K562 (cell line): Measurements from ENCODE around the gene CDC123. TPM values are rescaled to one million over a fixed set of nuclear protein-coding genes. Genes with fewer than 3 reads are reported as not detected.

Experiments used
- ATAC-seq: fragments of 200-7000 bp; cut with Tn5 transposase; 3 replicates; pipeline ENCODE4 v1.9.1; 2020; ENCODE audit warnings: moderate library complexity
- BruUV-seq: library from RNA; stranded (reverse); fragments of 400-500 nt; replicated peaks from 2 replicates; lab custom pipeline; 2021; lab: Mats Ljungman, UMichigan
- CTCF ChIA-PET: fragments of 300-600 bp; formaldehyde crosslinking; extraction: SDS; loops from one replicate; lab custom pipeline; 2021; ENCODE audit warnings: low intra/inter-chr PET ratio; lab: Yijun Ruan, JAX
- POLR2A ChIA-PET: fragments of 300-600, 350-650 bp; sonication (Branson Sonifier 250); formaldehyde crosslinking; extraction: SDS; loops from one replicate; lab custom pipeline; 2021; ENCODE audit warnings: antibody characterized with exemption, inconsistent platforms; lab: Yijun Ruan, JAX
- DNase-seq, 4 experiments: peaks; one replicate each; pipeline versions ENCODE4 v3.0.0 to v3.0.0-alpha.2; 2011 to 2018; ENCODE audit warnings: low spot score in 3 of 4, mixed read lengths in 3 of 4; ENCODE audit errors: extremely low read depth in 1 of 4
- FAIRE-seq: peaks from 2 replicates; lab custom pipeline; 2011; peaks lifted over from hg19 to GRCh38; lab: Jason Lieb, UNC
- H2AFZ ChIP-seq: 2 replicates; pipeline ENCODE4 v1.6.0; 2011; ENCODE audit warnings: low read depth, low read length, control low read depth, inconsistent platforms
- H3K27ac ChIP-seq: fragments of 200-600 bp; 3 replicates; pipeline ENCODE4 v1.8.0; 2011; ENCODE audit warnings: low read depth, mild to moderate bottlenecking, control low read depth, inconsistent platforms, low read length, moderate library complexity, mixed read lengths; ENCODE audit errors: extremely low read depth
- H3K27me3 ChIP-seq, 2 experiments: fragments of 300-600 bp in 1 of 2; 2 replicates in 1 of 2; 3 replicates in 1 of 2; pipeline versions ENCODE4 v1.6.0 to v1.8.0; 2011; ENCODE audit warnings: inconsistent platforms in 2 of 2, low read length in 2 of 2, mild to moderate bottlenecking in 1 of 2, mixed read lengths in 1 of 2, moderate library complexity in 1 of 2; ENCODE audit not compliant: control insufficient read depth in 2 of 2, insufficient read depth in 2 of 2
- H3K36me3 ChIP-seq: fragments of 300-600 bp; 3 replicates; pipeline ENCODE4 v1.8.0; 2011; ENCODE audit warnings: mild to moderate bottlenecking, low read length, inconsistent platforms; ENCODE audit not compliant: control insufficient read depth, insufficient read depth
- H3K4me1 ChIP-seq, 2 experiments: fragments of 200-600 bp in 1 of 2; replicated peaks in 1 of 2; 2 replicates in 1 of 2; 3 replicates in 1 of 2; pipeline versions ENCODE4 v1.5.1 to v1.8.0; 2011; ENCODE audit warnings: inconsistent platforms in 2 of 2, low read length in 2 of 2, mild to moderate bottlenecking in 1 of 2, mixed read lengths in 1 of 2, moderate library complexity in 1 of 2; ENCODE audit not compliant: control insufficient read depth in 2 of 2, insufficient read depth in 2 of 2
- H3K4me2 ChIP-seq: 2 replicates; pipeline ENCODE4 v1.6.1; 2011; ENCODE audit warnings: low read length, control low read depth, inconsistent platforms, mixed read lengths; ENCODE audit not compliant: insufficient read depth
- H3K4me3 ChIP-seq: fragments of 200-600 bp; sonication (generic), shearing (Covaris generic); 2 replicates; pipeline ENCODE4 v1.5.1; 2016; ENCODE audit warnings: control low read depth, inconsistent platforms
- H3K79me2 ChIP-seq: fragments of 200-600 bp; 3 replicates; pipeline ENCODE4 v1.8.0; 2011; ENCODE audit warnings: low read length, inconsistent platforms; ENCODE audit not compliant: control insufficient read depth, insufficient read depth
- H3K9ac ChIP-seq, 2 experiments: 2 replicates each; pipeline versions ENCODE4 v1.6.0 to v1.6.1; 2011; ENCODE audit warnings: low read depth in 2 of 2, low read length in 2 of 2, control low read depth in 1 of 2, inconsistent platforms in 1 of 2, mild to moderate bottlenecking in 1 of 2, mixed read lengths in 1 of 2; ENCODE audit not compliant: insufficient read depth in 1 of 2
- H3K9me1 ChIP-seq: one replicate; pipeline ENCODE4 v1.6.0; 2011; ENCODE audit warnings: inconsistent platforms, mild to moderate bottlenecking, low read length, moderate library complexity; ENCODE audit not compliant: control insufficient read depth, insufficient read depth
- H3K9me3 ChIP-seq: replicated peaks from 2 replicates; pipeline ENCODE4 v1.5.1; 2011; ENCODE audit warnings: low read depth, low read length, inconsistent platforms; ENCODE audit not compliant: control insufficient read depth, insufficient read depth
- H4K20me1 ChIP-seq: replicated peaks from 2 replicates; pipeline ENCODE4 v1.6.1; 2011; ENCODE audit warnings: low read length, inconsistent platforms, mixed read lengths; ENCODE audit not compliant: control insufficient read depth, insufficient read depth
- CBFA2T3 ChIP-seq: fragments of 450-650 bp; IDR thresholded peaks from 2 replicates; pipeline ENCODE4 v1.6.1; 2017
- CEBPG ChIP-seq, 3 experiments: fragments of 200-800 bp in 1 of 3; sonication (Bioruptor generic) in 1 of 3; sonication (generic) in 1 of 3; formaldehyde crosslinking in 1 of 3; IDR thresholded peaks in 2 of 3; conservative IDR thresholded peaks in 1 of 3; 2 replicates each; pipeline versions ENCODE4 v1.6.1 to v1.8.0; 2016 to 2022; ENCODE audit warnings: missing compliant biosample characterization in 2 of 3, missing genetic modification characterization in 2 of 3, mild to moderate bottlenecking in 1 of 3, missing genetic modification reagents in 1 of 3
- EGR1 ChIP-seq: fragments of 450-650 bp; conservative IDR thresholded peaks from 2 replicates; pipeline ENCODE4 v1.6.1; 2017; ENCODE audit warnings: mild to moderate bottlenecking
- KDM1A ChIP-seq, 2 experiments: fragments of 450-650 bp; IDR thresholded peaks; 2 replicates each; pipeline ENCODE4 v1.6.1; 2016; ENCODE audit warnings: mild to moderate bottlenecking in 2 of 2
- NELFE ChIP-seq: IDR thresholded peaks from 2 replicates; pipeline ENCODE4 v1.6.1; 2011; ENCODE audit warnings: mild to moderate bottlenecking; ENCODE audit not compliant: insufficient read depth, insufficient read length
- NR3C1 ChIP-seq: sonication (generic); formaldehyde crosslinking; IDR thresholded peaks from 2 replicates; pipeline ENCODE4 v1.8.1; 2022; ENCODE audit warnings: missing genetic modification reagents
- PHB2 ChIP-seq: fragments of 450-650 bp; IDR thresholded peaks from 2 replicates; pipeline ENCODE4 v1.6.1; 2017; ENCODE audit warnings: low read depth
- RBM25 ChIP-seq: fragments of 200-400 bp; formaldehyde crosslinking; IDR thresholded peaks from 2 replicates; pipeline ENCODE4 v1.6.1; 2018; ENCODE audit warnings: low read length, low read depth, moderate library complexity; ENCODE audit not compliant: severe bottlenecking
- SAP30 ChIP-seq: fragments of 200-600 bp; sonication (generic); IDR thresholded peaks from 2 replicates; pipeline ENCODE4 v1.6.1; 2012; ENCODE audit warnings: borderline replicate concordance, low read depth, mild to moderate bottlenecking, moderate library complexity, low read length, control low read depth, inconsistent platforms; ENCODE audit not compliant: insufficient read depth, poor library complexity, severe bottlenecking
- THRB ChIP-seq: fragments of 450-650 bp; formaldehyde crosslinking; conservative IDR thresholded peaks from 2 replicates; pipeline ENCODE4 v1.4.0; 2022; ENCODE audit warnings: mild to moderate bottlenecking, missing genetic modification characterization
- ZNF274 ChIP-seq: IDR thresholded peaks from 2 replicates; pipeline ENCODE4 v1.6.1; 2011; ENCODE audit warnings: low read depth, mild to moderate bottlenecking, low read length, moderate library complexity, borderline replicate concordance
- ZNF436 ChIP-seq: fragments of 250-450, 450-650 bp; sonication (Bioruptor Pico); formaldehyde crosslinking; IDR thresholded peaks from 2 replicates; pipeline ENCODE4 v1.7.0; 2020; ENCODE audit warnings: mild to moderate bottlenecking
- WGBS: fragments of 100-300 bp; shearing (Covaris generic); methylation state at CpG from one replicate; pipeline ENCODE4 v1.1.6; 2016; ENCODE audit warnings: low coverage, mixed read lengths; ENCODE audit not compliant: insufficient coverage; ENCODE audit errors: missing lambda C conversion rate; 5-methylcytosine and 5-hydroxymethylcytosine counted together
- in situ Hi-C: fragments of 300-500 bp; cut with MboI; formaldehyde crosslinking; loops from 4 replicates; pipeline ENCODE4 v1.15.0; 2018; ENCODE audit warnings: inconsistent platforms, mixed read lengths
- intact Hi-C: fragments of 100-400 bp; cut with micrococcal nuclease; formaldehyde crosslinking; loops from 2 replicates; pipeline ENCODE4 v1.14.2; 2022
- polyA plus RNA-seq, 8 experiments: library from polyadenylated mRNA; depleted of rRNA in 4 of 8; stranded (reverse) in 5 of 8; unstranded in 3 of 8; fragments of >200 nt; fragmentation: Nextera tagmentation in 2 of 8; fragmentation: Illumina TruSeq in 1 of 8; extraction: Ambion mirVana in 2 of 8; extraction: Trizol in 1 of 8; gene quantifications; 2 replicates each; pipeline versions ENCODE4 v1.2.1 to v1.2.3, GENCODE V29; 2011 to 2014; ENCODE audit warnings: inconsistent platforms in 1 of 8, missing spikeins in 1 of 8
- total RNA-seq, 7 experiments: library from RNA; depleted of rRNA in 6 of 7; stranded (reverse); fragments of >200 nt in 6 of 7; fragmentation: Illumina TruSeq in 2 of 7; extraction: Trizol in 2 of 7; gene quantifications; 2 replicates each; pipeline versions ENCODE4 v1.2.1 to v1.2.3, GENCODE V29; 2011 to 2021; ENCODE audit warnings: low replicate concordance in 1 of 7

CDC123 gene
- total and polyA plus RNA-seq, 9 of the 15 experiments (the other 6 are each of a cell fraction or from before 2014, with no cell fraction given) = 137 to 288 (median 175) TPM

- TF ChIP-seq CEBPG (CRISPR knock-in tag; IDR thresholded peaks at IDR 0.05) = no peak
- peak in 1 of 2 experiments; percentile 76; a peak in 2 of 4 replicates for TF ChIP-seq CEBPG (tag; conservative IDR thresholded peaks at IDR 0.05 in 1 of 2, IDR thresholded peaks at IDR 0.05 in 1 of 2)
- no peak for TF ChIP-seq ZNF436 (CRISPR knock-in tag)
- no peak for TF ChIP-seq NELFE
- no peak for TF ChIP-seq SAP30
- TF ChIP-seq NR3C1 (CRISPR knock-in tag) = no peak
- no peak for TF ChIP-seq PHB2
- TF ChIP-seq RBM25 = peak; percentile 3
Measured at GRCh38 chr10:12200850-12201249, 4.9 kb downstream of the CDC123 start (continued).

GRCh38 chr10:12201543-12201942 lies 5.6 kb downstream of the CDC123 start:
- no peak for FAIRE-seq
- DNase-seq = no peak

More at GRCh38 chr10:12201543-12201942, 5.6 kb downstream of the CDC123 start:
- no TSS peak for BruUV-seq
- Histone ChIP-seq H3K79me2 (peaks cover 71% of the 10 kb centered on the region), H3K4me1 (peaks cover 0 to 2% of the 10 kb centered on the region in 2 experiments; a peak in 1 of 5 replicates), H3K4me2 (no peak overlapping the region), H3K9ac (no peak overlapping the region), H3K27ac (no peak overlapping the region), H3K27me3 (no peaks in the 10 kb centered on the region), H2AFZ (no peak overlapping the region), H3K36me3 (peaks cover 72% of the 10 kb centered on the region), H3K9me3 (no peaks in the 10 kb centered on the region), H3K4me3 (no peak overlapping the region), H4K20me1 (no peaks in the 10 kb centered on the region), H3K9me1 (no peaks in the 10 kb centered on the region)
- 53% methylated on average over 3 of the region's 3 CpGs for WGBS
- TF ChIP-seq THRB = 0 out of 2 replicates have a peak, but pooled peaks have one; percentile 60
- TF ChIP-seq KDM1A (IDR thresholded peaks at IDR 0.05) = peak in 1 of 2 experiments; percentile 21; a peak in 2 of 4 replicates
- no peak for TF ChIP-seq ZNF274
- TF ChIP-seq EGR1 = peak; percentile 38; the same call in 1 of the 2 replicates
- TF ChIP-seq CBFA2T3 = 0 out of 2 replicates have a peak, but pooled peaks have one; percentile 24
- intact Hi-C loops = no loop called here
- POLR2A ChIA-PET = no interaction called here
- no peak for ATAC-seq
- in situ Hi-C loops = no loop called here
- CTCF ChIA-PET = no interaction called here
